Thyroid gland (tissue), 4 donors: Measurements from ENCODE around the gene IGSF6.
"Not testable (repeated sequence)": the region's sequence is repeated elsewhere in the genome, so short reads cannot be mapped to it uniquely, and the experiment has no call there.

Experiments
- POLR2A ChIP-seq, 2 donors: fragments of 450-650 bp; IDR thresholded peaks; one replicate each; pipeline ENCODE4 v1.6.1; 2017; ENCODE audit warnings: antibody characterized with exemption in 2 of 2, mild to moderate bottlenecking in 2 of 2, moderate library complexity in 1 of 2
- TF ChIP-seq, protein P1 (sequence below), 6 experiments: fragments of 200-600 bp in 3 of 6; fragments of 450-650 bp in 3 of 6; sonication (generic) in 3 of 6; IDR thresholded peaks; one replicate each; pipeline ENCODE4 v1.5.1; 2016 to 2019; ENCODE audit warnings: antibody characterized with exemption in 6 of 6, mild to moderate bottlenecking in 2 of 6, inconsistent platforms in 1 of 6, moderate library complexity in 1 of 6

DNA sequence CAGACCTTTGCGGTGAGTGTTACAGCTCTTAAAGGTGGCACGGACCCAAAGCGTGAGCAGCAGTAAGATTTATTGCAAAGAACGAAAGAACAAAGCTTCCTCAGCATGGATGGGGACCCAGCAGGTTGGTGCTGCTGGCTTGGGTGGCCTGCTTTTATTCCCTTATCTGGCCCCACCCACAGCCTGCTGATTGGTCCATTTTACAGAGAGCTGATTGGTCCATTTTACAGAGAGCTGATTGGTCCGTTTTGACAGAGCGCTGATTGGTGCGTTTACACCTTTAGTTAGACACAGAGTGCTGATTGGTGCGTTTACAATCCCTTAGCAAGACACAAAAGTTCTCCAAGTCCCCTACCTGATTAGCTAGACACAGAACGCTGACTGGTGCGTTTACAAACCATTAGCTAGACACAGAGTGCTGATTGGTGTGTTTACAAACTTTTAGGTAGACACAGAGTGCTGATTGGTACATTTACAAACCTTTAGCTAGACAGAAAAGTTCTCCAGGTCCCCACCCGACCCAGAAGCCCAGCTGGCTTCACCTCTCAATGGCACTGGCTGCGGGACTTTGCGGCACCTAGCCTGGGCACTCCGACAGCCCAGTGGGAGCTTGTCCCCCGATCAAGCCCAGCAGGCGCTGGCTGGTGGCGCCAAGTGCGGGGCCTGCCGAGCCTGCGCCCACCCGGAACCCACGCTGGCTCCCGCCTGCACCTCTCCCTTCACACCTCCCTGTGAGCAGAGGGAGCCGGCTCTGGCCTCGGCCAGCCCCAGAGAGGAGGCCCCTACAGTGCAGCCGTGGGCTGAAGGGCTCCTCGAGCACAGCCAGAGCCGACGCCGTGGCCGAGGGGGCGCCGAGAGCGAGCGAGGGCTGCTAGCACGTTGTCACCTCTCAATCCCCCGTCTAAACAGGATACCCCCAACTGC, 22.5 kb downstream of the IGSF6 start:
- TF ChIP-seq, protein P1, sequence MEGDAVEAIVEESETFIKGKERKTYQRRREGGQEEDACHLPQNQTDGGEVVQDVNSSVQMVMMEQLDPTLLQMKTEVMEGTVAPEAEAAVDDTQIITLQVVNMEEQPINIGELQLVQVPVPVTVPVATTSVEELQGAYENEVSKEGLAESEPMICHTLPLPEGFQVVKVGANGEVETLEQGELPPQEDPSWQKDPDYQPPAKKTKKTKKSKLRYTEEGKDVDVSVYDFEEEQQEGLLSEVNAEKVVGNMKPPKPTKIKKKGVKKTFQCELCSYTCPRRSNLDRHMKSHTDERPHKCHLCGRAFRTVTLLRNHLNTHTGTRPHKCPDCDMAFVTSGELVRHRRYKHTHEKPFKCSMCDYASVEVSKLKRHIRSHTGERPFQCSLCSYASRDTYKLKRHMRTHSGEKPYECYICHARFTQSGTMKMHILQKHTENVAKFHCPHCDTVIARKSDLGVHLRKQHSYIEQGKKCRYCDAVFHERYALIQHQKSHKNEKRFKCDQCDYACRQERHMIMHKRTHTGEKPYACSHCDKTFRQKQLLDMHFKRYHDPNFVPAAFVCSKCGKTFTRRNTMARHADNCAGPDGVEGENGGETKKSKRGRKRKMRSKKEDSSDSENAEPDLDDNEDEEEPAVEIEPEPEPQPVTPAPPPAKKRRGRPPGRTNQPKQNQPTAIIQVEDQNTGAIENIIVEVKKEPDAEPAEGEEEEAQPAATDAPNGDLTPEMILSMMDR (IDR thresholded peaks at IDR 0.05) = not testable (repeated sequence)
- not testable (repeated sequence) for TF ChIP-seq POLR2A (IDR thresholded peaks at IDR 0.05)
